ENCODE data around the gene PTPRZ1.

PTPRZ1 gene

GRCh38 chr7:121945480-121946236 is 72.7 kb downstream of the PTPRZ1 start:
- Histone ChIP-seq H3K36me3 (ENCODE audit: control insufficient read depth in 1 of 2, insufficient read depth in 2 of 2, low read length in 2 of 2) (no peaks in the 10 kb centered on the region), H3K27ac (ENCODE audit: low read depth, low read length) (no peak overlapping the region), H3K4me1 (ENCODE audit: control insufficient read depth in 1 of 2, insufficient read depth in 2 of 2, low read length in 2 of 2) (no peaks in the 10 kb centered on the region), H3K4me3 (ENCODE audit: low read depth in 1 of 2, low read length in 2 of 2) (no peak overlapping the region), H3K9me3 (ENCODE audit: control insufficient read depth in 1 of 2, low read length in 2 of 2) (no peaks in the 10 kb centered on the region), H3K27me3 (ENCODE audit: control insufficient read depth in 1 of 2, insufficient read depth in 2 of 2, low read length in 2 of 2) (no peaks in the 10 kb centered on the region), H3K9ac (ENCODE audit: low read depth in 1 of 2, low read length in 2 of 2) (no peak overlapping the region)

GRCh38 chr7:121953164-121953563 is 80.2 kb downstream of the PTPRZ1 start:
- no peaks in the 10 kb centered on the region for H3K9me3 ChIP-seq (ENCODE audit: control insufficient read depth in 1 of 2, low read length in 2 of 2)
- no peak overlapping the region for H3K4me3 ChIP-seq (ENCODE audit: low read depth in 1 of 2, low read length in 2 of 2)
- no peaks in the 10 kb centered on the region for H3K36me3 ChIP-seq (ENCODE audit: control insufficient read depth in 1 of 2, insufficient read depth in 2 of 2, low read length in 2 of 2)
- no peaks in the 10 kb centered on the region for H3K4me1 ChIP-seq (ENCODE audit: control insufficient read depth in 1 of 2, insufficient read depth in 2 of 2, low read length in 2 of 2)
- H3K27ac ChIP-seq (ENCODE audit: low read depth, low read length), result no peak overlapping the region
- H3K9ac ChIP-seq (ENCODE audit: low read depth in 1 of 2, low read length in 2 of 2), result no peak overlapping the region
- no peaks in the 10 kb centered on the region for H3K27me3 ChIP-seq (ENCODE audit: control insufficient read depth in 1 of 2, insufficient read depth in 2 of 2, low read length in 2 of 2)

DNA sequence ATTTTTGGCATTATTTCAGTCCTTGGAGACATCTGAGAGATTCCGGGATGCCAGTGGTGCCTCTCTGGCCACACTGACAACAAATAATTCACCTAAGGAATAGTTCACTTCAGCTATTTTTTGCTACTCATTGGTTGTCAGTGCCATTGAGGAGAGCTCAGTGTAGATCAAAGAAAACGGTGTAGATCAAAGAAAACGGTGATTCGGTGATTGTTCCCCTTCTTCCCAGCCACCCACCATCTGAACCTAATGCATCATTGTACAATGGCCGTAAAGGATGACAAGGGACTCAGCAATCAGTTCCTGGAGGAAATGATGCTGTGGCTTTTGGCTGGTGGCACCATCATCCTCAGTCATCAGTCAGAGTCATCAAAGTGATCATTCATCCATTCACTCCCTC is 80.6 kb downstream of the PTPRZ1 start:
- H3K27me3 ChIP-seq (ENCODE audit: control insufficient read depth in 1 of 2, insufficient read depth in 2 of 2, low read length in 2 of 2), result no peaks in the 10 kb centered on the region

DNA sequence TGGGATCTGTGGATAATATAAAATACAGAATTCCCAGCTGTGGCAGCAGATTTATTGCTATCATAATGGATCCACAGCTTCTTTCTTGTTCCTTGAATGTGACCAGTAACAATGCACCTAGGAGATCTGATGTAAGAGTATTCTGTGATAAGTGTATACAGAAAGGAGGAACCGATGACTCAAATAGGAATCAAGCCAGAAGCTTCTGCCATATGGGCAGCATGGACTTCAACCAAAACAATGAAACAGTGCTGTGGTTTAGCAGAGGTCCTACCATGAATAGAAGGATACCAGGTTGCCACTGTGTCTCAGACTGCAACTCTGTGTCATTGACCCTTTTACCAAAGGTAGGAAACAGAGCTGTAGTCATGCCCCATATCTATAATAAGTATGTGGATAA is 81.8 kb downstream of the PTPRZ1 start:
- no peaks in the 10 kb centered on the region for H3K9me3 ChIP-seq (ENCODE audit: control insufficient read depth in 1 of 2, low read length in 2 of 2)
- no peak overlapping the region for H3K27ac ChIP-seq (ENCODE audit: low read depth, low read length)
- no peak overlapping the region for H3K9ac ChIP-seq (ENCODE audit: low read depth in 1 of 2, low read length in 2 of 2)
- no peaks in the 10 kb centered on the region for H3K27me3 ChIP-seq (ENCODE audit: control insufficient read depth in 1 of 2, insufficient read depth in 2 of 2, low read length in 2 of 2)
- no peak overlapping the region for H3K4me3 ChIP-seq (ENCODE audit: low read depth in 1 of 2, low read length in 2 of 2)
- no peaks in the 10 kb centered on the region for H3K36me3 ChIP-seq (ENCODE audit: control insufficient read depth in 1 of 2, insufficient read depth in 2 of 2, low read length in 2 of 2)
- no peaks in the 10 kb centered on the region for H3K4me1 ChIP-seq (ENCODE audit: control insufficient read depth in 1 of 2, insufficient read depth in 2 of 2, low read length in 2 of 2)

More for the DNA sequence above, 80.6 kb downstream of the PTPRZ1 start:
- Histone ChIP-seq H3K36me3 (ENCODE audit: control insufficient read depth in 1 of 2, insufficient read depth in 2 of 2, low read length in 2 of 2) (no peaks in the 10 kb centered on the region), H3K4me3 (ENCODE audit: low read depth in 1 of 2, low read length in 2 of 2) (no peak overlapping the region), H3K9me3 (ENCODE audit: control insufficient read depth in 1 of 2, low read length in 2 of 2) (no peaks in the 10 kb centered on the region), H3K27ac (ENCODE audit: low read depth, low read length) (no peak overlapping the region), H3K4me1 (ENCODE audit: control insufficient read depth in 1 of 2, insufficient read depth in 2 of 2, low read length in 2 of 2) (no peaks in the 10 kb centered on the region), H3K9ac (ENCODE audit: low read depth in 1 of 2, low read length in 2 of 2) (no peak overlapping the region)

DNA sequence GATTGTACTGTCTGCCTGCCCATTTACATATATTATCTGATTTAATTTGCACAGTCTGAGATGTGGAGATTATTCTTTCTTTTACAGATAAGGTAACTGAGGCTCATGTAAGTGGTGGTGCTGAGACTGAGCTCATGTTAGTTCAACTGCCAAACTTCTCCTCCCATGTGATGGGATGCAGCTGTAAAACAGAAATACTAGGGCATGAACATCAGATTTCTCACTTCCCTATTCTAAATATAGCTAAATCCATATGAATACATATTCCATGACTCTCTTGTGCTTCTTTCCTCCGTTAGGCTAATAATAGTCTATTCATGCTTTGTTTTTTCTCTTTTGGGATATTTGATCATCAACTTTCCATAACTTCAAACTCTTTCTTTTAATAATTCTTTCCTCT is 84.7 kb downstream of the PTPRZ1 start:
- Histone ChIP-seq H3K9ac (ENCODE audit: low read depth in 1 of 2, low read length in 2 of 2) (no peak overlapping the region), H3K9me3 (ENCODE audit: control insufficient read depth in 1 of 2, low read length in 2 of 2) (no peaks in the 10 kb centered on the region), H3K4me1 (ENCODE audit: control insufficient read depth in 1 of 2, insufficient read depth in 2 of 2, low read length in 2 of 2) (no peaks in the 10 kb centered on the region), H3K4me3 (ENCODE audit: low read depth in 1 of 2, low read length in 2 of 2) (no peak overlapping the region), H3K27ac (ENCODE audit: low read depth, low read length) (no peak overlapping the region), H3K27me3 (ENCODE audit: control insufficient read depth in 1 of 2, insufficient read depth in 2 of 2, low read length in 2 of 2) (no peaks in the 10 kb centered on the region), H3K36me3 (ENCODE audit: control insufficient read depth in 1 of 2, insufficient read depth in 2 of 2, low read length in 2 of 2) (no peaks in the 10 kb centered on the region)

DNA sequence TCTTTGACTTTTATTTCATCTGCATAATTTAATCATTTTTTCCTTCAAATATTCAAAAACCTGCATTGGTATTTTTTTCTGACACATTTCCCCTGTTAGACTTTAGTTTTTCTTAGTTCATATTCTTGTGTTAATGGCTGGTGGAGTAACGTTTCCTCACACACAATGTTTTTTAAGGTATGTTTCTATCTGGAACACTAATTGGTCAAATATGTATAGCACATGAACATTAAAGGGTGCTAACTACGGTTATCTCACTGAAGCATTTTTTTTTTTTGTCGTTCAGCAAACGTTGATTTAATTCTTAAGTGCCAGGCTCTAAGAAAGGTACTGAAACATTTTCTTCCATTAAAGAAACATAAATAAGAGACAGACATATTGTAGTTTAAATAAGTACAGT is 87.7 kb downstream of the PTPRZ1 start:
- Histone ChIP-seq H3K27me3 (ENCODE audit: control insufficient read depth in 1 of 2, insufficient read depth in 2 of 2, low read length in 2 of 2) (no peaks in the 10 kb centered on the region), H3K4me3 (ENCODE audit: low read depth in 1 of 2, low read length in 2 of 2) (no peak overlapping the region), H3K27ac (ENCODE audit: low read depth, low read length) (no peak overlapping the region), H3K9ac (ENCODE audit: low read depth in 1 of 2, low read length in 2 of 2) (no peak overlapping the region), H3K4me1 (ENCODE audit: control insufficient read depth in 1 of 2, insufficient read depth in 2 of 2, low read length in 2 of 2) (no peaks in the 10 kb centered on the region), H3K36me3 (ENCODE audit: control insufficient read depth in 1 of 2, insufficient read depth in 2 of 2, low read length in 2 of 2) (no peaks in the 10 kb centered on the region), H3K9me3 (ENCODE audit: control insufficient read depth in 1 of 2, low read length in 2 of 2) (no peaks in the 10 kb centered on the region)

DNA sequence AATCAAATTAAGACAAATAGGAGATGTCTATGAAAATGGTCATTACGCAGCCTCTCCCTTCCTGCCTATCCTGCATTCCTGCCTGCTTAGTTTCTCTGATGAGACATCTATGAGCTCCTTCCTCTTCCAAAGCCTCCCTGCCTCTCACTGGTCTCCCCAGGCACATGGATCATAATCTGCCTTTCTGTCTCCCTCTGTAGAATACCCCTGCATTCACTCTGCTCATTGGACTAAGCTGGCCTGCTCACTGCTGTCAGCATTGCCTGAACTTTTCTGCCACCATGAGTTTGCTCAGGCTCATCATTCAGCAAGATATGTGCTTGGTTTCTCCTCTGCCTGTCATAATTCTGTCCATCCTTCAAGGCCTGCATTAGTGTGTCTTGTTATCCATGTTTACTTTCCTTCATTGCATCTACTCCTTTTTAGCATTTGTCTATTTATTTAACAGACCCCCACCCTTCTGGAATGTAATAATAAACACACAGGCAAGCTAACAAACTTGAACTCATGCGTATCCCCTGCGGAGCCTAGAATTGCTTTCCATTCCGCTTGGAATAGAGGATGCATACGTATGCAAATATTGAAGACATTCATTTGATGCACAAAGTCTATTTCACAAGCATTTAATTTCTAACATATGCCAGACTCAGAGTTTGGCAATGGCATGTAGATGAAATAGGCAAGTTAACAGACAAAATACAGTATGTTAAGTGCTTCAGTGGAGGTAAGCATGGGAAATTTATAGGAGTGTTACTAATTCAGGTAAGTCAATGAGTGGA is 88.3 kb downstream of the PTPRZ1 start:
- H3K27ac ChIP-seq (ENCODE audit: low read depth, low read length), result no peak overlapping the region
- no peaks in the 10 kb centered on the region for H3K9me3 ChIP-seq (ENCODE audit: control insufficient read depth in 1 of 2, low read length in 2 of 2)
- H3K9ac ChIP-seq (ENCODE audit: low read depth in 1 of 2, low read length in 2 of 2), result no peak overlapping the region
- H3K36me3 ChIP-seq (ENCODE audit: control insufficient read depth in 1 of 2, insufficient read depth in 2 of 2, low read length in 2 of 2), result no peaks in the 10 kb centered on the region
- no peaks in the 10 kb centered on the region for H3K27me3 ChIP-seq (ENCODE audit: control insufficient read depth in 1 of 2, insufficient read depth in 2 of 2, low read length in 2 of 2)
- H3K4me3 ChIP-seq (ENCODE audit: low read depth in 1 of 2, low read length in 2 of 2), result no peak overlapping the region
- H3K4me1 ChIP-seq (ENCODE audit: control insufficient read depth in 1 of 2, insufficient read depth in 2 of 2, low read length in 2 of 2), result no peaks in the 10 kb centered on the region

DNA sequence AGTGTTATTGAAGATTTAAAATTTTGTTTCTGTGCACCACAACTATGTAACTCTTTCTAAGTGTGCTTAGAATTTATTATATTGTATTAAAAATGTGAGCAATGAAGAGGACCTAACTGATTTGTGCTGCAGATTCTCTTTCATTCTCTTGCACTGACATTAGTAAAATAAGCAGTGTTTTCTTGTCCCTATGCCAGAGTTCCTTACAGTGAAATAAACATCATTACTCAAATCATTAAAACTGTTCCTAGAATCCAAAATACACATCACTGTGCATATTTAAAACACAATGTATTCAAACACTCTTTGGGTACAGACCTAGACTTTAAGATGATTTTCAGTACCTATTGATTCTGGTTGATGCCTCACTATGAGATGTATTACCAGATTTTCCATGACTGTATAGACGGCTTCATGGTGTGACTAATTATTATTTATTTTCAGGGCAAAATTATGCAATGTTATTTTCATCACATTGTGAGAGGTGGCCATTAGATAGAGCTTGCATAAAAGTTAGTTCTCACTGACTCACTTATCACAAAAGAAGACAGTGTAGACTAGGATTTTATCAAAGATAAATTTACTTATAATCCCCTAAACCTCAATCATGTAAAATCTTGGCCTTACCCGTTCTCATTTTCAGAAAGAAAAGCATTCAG is 93.4 kb downstream of the PTPRZ1 start:
- no peak overlapping the region for H3K9ac ChIP-seq (ENCODE audit: low read depth in 1 of 2, low read length in 2 of 2)
- no peak overlapping the region for H3K4me3 ChIP-seq (ENCODE audit: low read depth in 1 of 2, low read length in 2 of 2)
- no peaks in the 10 kb centered on the region for H3K27me3 ChIP-seq (ENCODE audit: control insufficient read depth in 1 of 2, insufficient read depth in 2 of 2, low read length in 2 of 2)
- no peaks in the 10 kb centered on the region for H3K36me3 ChIP-seq (ENCODE audit: control insufficient read depth in 1 of 2, insufficient read depth in 2 of 2, low read length in 2 of 2)
- H3K9me3 ChIP-seq (ENCODE audit: control insufficient read depth in 1 of 2, low read length in 2 of 2), result no peaks in the 10 kb centered on the region
- H3K4me1 ChIP-seq (ENCODE audit: control insufficient read depth in 1 of 2, insufficient read depth in 2 of 2, low read length in 2 of 2), result no peaks in the 10 kb centered on the region
- H3K27ac ChIP-seq (ENCODE audit: low read depth, low read length), result no peak overlapping the region

DNA sequence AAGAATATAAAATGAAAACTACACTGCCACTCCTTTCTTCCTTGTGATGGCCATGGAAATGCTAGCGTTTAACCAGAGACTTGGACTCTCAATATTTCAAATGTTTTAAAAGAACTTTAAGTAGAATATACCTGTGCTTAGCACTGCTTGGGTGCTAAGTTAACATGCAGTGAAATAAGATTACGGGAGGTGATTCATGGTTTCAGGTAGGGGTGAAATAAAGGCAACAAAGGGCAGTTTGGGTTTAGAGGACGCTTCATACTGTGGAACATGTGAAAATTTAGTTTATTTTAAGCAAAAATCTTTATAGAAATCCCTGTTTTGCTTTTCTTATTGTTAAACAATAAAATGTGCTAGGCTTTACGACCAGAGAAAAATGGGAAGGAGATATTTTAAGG is 94.0 kb downstream of the PTPRZ1 start:
- Histone ChIP-seq H3K27me3 (ENCODE audit: control insufficient read depth in 1 of 2, insufficient read depth in 2 of 2, low read length in 2 of 2) (no peaks in the 10 kb centered on the region), H3K4me3 (ENCODE audit: low read depth in 1 of 2, low read length in 2 of 2) (no peak overlapping the region), H3K27ac (ENCODE audit: low read depth, low read length) (no peak overlapping the region), H3K36me3 (ENCODE audit: control insufficient read depth in 1 of 2, insufficient read depth in 2 of 2, low read length in 2 of 2) (no peaks in the 10 kb centered on the region), H3K4me1 (ENCODE audit: control insufficient read depth in 1 of 2, insufficient read depth in 2 of 2, low read length in 2 of 2) (no peaks in the 10 kb centered on the region), H3K9ac (ENCODE audit: low read depth in 1 of 2, low read length in 2 of 2) (no peak overlapping the region), H3K9me3 (ENCODE audit: control insufficient read depth in 1 of 2, low read length in 2 of 2) (no peaks in the 10 kb centered on the region)

GRCh38 chr7:121985476-121986030 is 112.6 kb downstream of the PTPRZ1 start:
- no peaks in the 10 kb centered on the region for H3K9me3 ChIP-seq (ENCODE audit: control insufficient read depth in 1 of 2, low read length in 2 of 2)

More at GRCh38 chr7:121985476-121986030, 112.6 kb downstream of the PTPRZ1 start:
- no peak overlapping the region for H3K4me3 ChIP-seq (ENCODE audit: low read depth in 1 of 2, low read length in 2 of 2)
- no peak overlapping the region for H3K27ac ChIP-seq (ENCODE audit: low read depth, low read length)
- H3K36me3 ChIP-seq (ENCODE audit: control insufficient read depth in 1 of 2, insufficient read depth in 2 of 2, low read length in 2 of 2), result no peaks in the 10 kb centered on the region
- no peak overlapping the region for H3K9ac ChIP-seq (ENCODE audit: low read depth in 1 of 2, low read length in 2 of 2)
- H3K4me1 ChIP-seq (ENCODE audit: control insufficient read depth in 1 of 2, insufficient read depth in 2 of 2, low read length in 2 of 2), result no peaks in the 10 kb centered on the region
- no peaks in the 10 kb centered on the region for H3K27me3 ChIP-seq (ENCODE audit: control insufficient read depth in 1 of 2, insufficient read depth in 2 of 2, low read length in 2 of 2)
